ENCODE measurements around the gene HSPG2.
"Not testable (repeated sequence)": the region's sequence is repeated elsewhere in the genome, so short reads cannot be mapped to it uniquely, and the experiment has no call there.

The HSPG2 gene

DNA sequence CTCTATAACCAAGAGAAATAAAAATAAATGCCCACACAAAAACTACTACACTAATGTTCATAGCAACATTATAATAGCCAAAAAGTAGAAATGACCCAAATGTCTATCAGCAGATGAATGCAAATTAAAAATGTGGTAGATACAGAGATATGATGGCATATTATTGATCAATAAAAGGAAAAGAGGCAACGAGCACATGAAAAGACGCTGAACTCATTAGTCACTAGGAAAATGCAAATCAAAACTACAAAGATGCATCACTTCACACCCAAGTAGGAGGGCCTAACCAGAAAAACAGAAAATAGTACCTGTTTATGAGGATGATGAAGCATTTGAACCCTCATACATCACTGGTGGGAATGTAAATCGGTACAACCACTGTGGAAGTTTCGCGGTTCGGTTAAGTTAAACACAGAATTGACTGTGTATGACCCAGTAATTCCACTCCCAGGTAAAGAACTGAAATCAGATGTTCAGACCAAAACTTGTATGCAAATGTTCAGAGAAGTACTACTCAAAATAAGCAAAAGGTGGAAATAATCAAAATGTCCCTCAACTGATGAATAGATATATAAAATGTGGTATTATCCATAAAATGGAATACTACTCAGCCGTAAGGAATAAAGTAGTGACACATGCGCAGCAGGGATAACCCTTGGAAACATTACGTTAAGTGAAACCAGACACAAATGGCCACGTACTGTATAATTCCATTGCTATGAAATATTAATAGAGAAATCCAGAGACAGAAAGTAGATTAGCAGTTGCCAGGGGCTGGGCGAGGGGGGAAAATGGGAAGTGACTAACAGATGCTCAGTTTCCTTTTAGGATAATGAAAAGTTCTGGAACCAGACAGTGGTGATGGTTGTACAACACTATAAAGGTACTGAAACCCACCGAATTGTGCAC is 157.2 kb downstream of the HSPG2 start:
- TF ChIP-seq, protein P1, sequence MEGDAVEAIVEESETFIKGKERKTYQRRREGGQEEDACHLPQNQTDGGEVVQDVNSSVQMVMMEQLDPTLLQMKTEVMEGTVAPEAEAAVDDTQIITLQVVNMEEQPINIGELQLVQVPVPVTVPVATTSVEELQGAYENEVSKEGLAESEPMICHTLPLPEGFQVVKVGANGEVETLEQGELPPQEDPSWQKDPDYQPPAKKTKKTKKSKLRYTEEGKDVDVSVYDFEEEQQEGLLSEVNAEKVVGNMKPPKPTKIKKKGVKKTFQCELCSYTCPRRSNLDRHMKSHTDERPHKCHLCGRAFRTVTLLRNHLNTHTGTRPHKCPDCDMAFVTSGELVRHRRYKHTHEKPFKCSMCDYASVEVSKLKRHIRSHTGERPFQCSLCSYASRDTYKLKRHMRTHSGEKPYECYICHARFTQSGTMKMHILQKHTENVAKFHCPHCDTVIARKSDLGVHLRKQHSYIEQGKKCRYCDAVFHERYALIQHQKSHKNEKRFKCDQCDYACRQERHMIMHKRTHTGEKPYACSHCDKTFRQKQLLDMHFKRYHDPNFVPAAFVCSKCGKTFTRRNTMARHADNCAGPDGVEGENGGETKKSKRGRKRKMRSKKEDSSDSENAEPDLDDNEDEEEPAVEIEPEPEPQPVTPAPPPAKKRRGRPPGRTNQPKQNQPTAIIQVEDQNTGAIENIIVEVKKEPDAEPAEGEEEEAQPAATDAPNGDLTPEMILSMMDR (IDR thresholded peaks at IDR 0.05): no peak
- Histone ChIP-seq H3K4me3 (ENCODE audit: low read depth, low read length) (no peak overlapping the region), H3K4me2 (ENCODE audit: low read length) (no peak overlapping the region), H3K4me1 (no peaks in the 10 kb centered on the region), H3K27me3 (ENCODE audit: control insufficient read depth, insufficient read depth, low read length) (no peaks in the 10 kb centered on the region), H2AFZ (no peak overlapping the region), H3K79me2 (peaks cover 34% of the 10 kb centered on the region), H3K27ac (no peak overlapping the region), H3K9me3 (ENCODE audit: control insufficient read depth, low read length) (no peaks in the 10 kb centered on the region), H3K36me3 (ENCODE audit: control insufficient read depth, insufficient read depth, low read length) (no peaks in the 10 kb centered on the region), H3K9ac (no peak overlapping the region)

DNA sequence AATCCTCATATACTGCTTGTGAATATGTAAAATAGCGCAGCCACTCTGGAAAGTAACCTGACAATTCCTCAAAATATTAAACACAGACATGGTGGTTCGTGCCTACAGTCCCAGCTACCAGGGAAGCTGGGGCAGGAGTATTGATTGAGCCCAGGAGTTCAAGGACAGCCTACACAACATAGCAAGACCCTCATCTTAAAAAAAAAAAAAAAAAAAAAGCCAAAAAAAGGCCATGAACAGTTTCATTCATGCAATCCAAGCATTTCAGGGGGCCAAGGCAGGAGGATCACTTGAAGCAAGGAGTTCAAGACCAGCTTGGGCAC is 158.7 kb downstream of the HSPG2 start:
- H2AFZ ChIP-seq: no peak overlapping the region
- H3K4me2 ChIP-seq (ENCODE audit: low read length): no peak overlapping the region
- H3K79me2 ChIP-seq: peaks cover 38% of the 10 kb centered on the region
- H3K9ac ChIP-seq: no peak overlapping the region
- H3K27ac ChIP-seq: no peak overlapping the region
- TF ChIP-seq, protein P1 (IDR thresholded peaks at IDR 0.05): no peak
- no peaks in the 10 kb centered on the region for H3K4me1 ChIP-seq
- H3K36me3 ChIP-seq (ENCODE audit: control insufficient read depth, insufficient read depth, low read length): no peaks in the 10 kb centered on the region
- no peak overlapping the region for H3K4me3 ChIP-seq (ENCODE audit: low read depth, low read length)
- no peaks in the 10 kb centered on the region for H3K27me3 ChIP-seq (ENCODE audit: control insufficient read depth, insufficient read depth, low read length)
- no peaks in the 10 kb centered on the region for H3K9me3 ChIP-seq (ENCODE audit: control insufficient read depth, low read length)

- not testable (repeated sequence) for H2AFZ ChIP-seq; H3K4me3 ChIP-seq (ENCODE audit: low read depth, low read length); H3K9ac ChIP-seq; H3K36me3 ChIP-seq (ENCODE audit: control insufficient read depth, insufficient read depth, low read length); H3K9me3 ChIP-seq (ENCODE audit: control insufficient read depth, low read length); H3K4me2 ChIP-seq (ENCODE audit: low read length); H3K4me1 ChIP-seq; H3K27me3 ChIP-seq (ENCODE audit: control insufficient read depth, insufficient read depth, low read length); H3K27ac ChIP-seq
- peaks cover 41% of the 10 kb centered on the region for H3K79me2 ChIP-seq
These were observed 160.2 kb downstream of the HSPG2 start for GRCh38 chr1:21776925-21777324.

- no peak overlapping the region for H3K27ac ChIP-seq
- H3K4me2 ChIP-seq (ENCODE audit: low read length): no peak overlapping the region
- no peaks in the 10 kb centered on the region for H3K27me3 ChIP-seq (ENCODE audit: control insufficient read depth, insufficient read depth, low read length)
- no peak overlapping the region for H2AFZ ChIP-seq
- no peak overlapping the region for H3K4me3 ChIP-seq (ENCODE audit: low read depth, low read length)
- H3K9me3 ChIP-seq (ENCODE audit: control insufficient read depth, low read length): no peaks in the 10 kb centered on the region
- H3K79me2 ChIP-seq: peaks cover 33% of the 10 kb centered on the region
- TF ChIP-seq, protein P1 (IDR thresholded peaks at IDR 0.05): no peak
- no peaks in the 10 kb centered on the region for H3K4me1 ChIP-seq
- H3K36me3 ChIP-seq (ENCODE audit: control insufficient read depth, insufficient read depth, low read length): no peaks in the 10 kb centered on the region
- H3K9ac ChIP-seq: no peak overlapping the region
These were observed 161.0 kb downstream of the HSPG2 start for GRCh38 chr1:21775985-21776562.

DNA sequence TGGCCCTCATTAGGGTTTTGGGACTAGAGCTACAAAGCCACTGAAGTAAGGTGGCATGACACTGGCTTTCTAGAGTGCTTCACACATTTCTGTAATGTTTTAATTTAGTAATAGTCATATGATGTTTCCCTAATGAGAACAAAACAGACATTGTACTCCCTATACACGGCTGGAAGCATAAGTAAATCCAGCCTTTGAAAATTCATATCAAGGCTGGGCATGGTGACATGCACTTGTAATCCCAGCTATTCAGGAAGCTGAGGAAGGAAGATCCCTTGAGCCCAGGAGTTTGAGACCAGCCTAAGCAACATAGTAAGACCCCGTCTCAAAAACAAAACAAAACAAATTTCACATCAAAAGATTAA is 161.6 kb downstream of the HSPG2 start:
- Histone ChIP-seq H3K27ac (no peak overlapping the region), H3K9me3 (ENCODE audit: control insufficient read depth, low read length) (no peaks in the 10 kb centered on the region), H3K4me1 (no peaks in the 10 kb centered on the region), H3K79me2 (peaks cover 33% of the 10 kb centered on the region), H2AFZ (no peak overlapping the region), H3K9ac (no peak overlapping the region), H3K27me3 (ENCODE audit: control insufficient read depth, insufficient read depth, low read length) (no peaks in the 10 kb centered on the region), H3K4me2 (ENCODE audit: low read length) (no peak overlapping the region), H3K36me3 (ENCODE audit: control insufficient read depth, insufficient read depth, low read length) (no peaks in the 10 kb centered on the region), H3K4me3 (ENCODE audit: low read depth, low read length) (no peak overlapping the region)
- TF ChIP-seq, protein P1 (IDR thresholded peaks at IDR 0.05): no peak
